Osteoblast (primary cell): Measurements from ENCODE around the gene TMEM9. TPM values are rescaled to one million over a fixed set of nuclear protein-coding genes. Genes with fewer than 3 reads are reported as not detected.

Source experiments
- DNase-seq: peaks from one replicate; pipeline ENCODE4 v3.0.0; 2011; ENCODE audit warnings: low spot score, mixed read lengths; ENCODE audit not compliant: insufficient read length; ENCODE audit errors: missing footprints
- H2AFZ ChIP-seq: 2 replicates; pipeline ENCODE4 v1.6.0; 2011; ENCODE audit warnings: mild to moderate bottlenecking, low read length
- H3K27ac ChIP-seq: 2 replicates; pipeline ENCODE4 v1.5.1; 2011; ENCODE audit warnings: mild to moderate bottlenecking, low read depth, low read length, moderate library complexity
- H3K27me3 ChIP-seq: 2 replicates; pipeline ENCODE4 v1.6.0; 2012; ENCODE audit warnings: mild to moderate bottlenecking, control low read depth, inconsistent platforms, low read length, moderate library complexity; ENCODE audit not compliant: insufficient read depth
- H3K36me3 ChIP-seq: 2 replicates; pipeline ENCODE4 v1.5.1; 2011; ENCODE audit warnings: mild to moderate bottlenecking, low read length, control low read depth, moderate library complexity; ENCODE audit not compliant: insufficient read depth
- H3K4me1 ChIP-seq: 2 replicates; pipeline ENCODE4 v1.5.1; 2011; ENCODE audit warnings: mild to moderate bottlenecking, low read length, control low read depth, moderate library complexity; ENCODE audit not compliant: insufficient read depth
- H3K4me2 ChIP-seq: 2 replicates; pipeline ENCODE4 v1.6.0; 2011; ENCODE audit warnings: mild to moderate bottlenecking, low read length; ENCODE audit not compliant: insufficient read depth
- H3K4me3 ChIP-seq: fragments of 200-600 bp; sonication (generic); 3 replicates; pipeline ENCODE4 v1.5.1; 2012; ENCODE audit warnings: mild to moderate bottlenecking, low read length, inconsistent platforms; ENCODE audit not compliant: insufficient read depth
- H3K79me2 ChIP-seq: 2 replicates; pipeline ENCODE4 v1.6.0; 2012; ENCODE audit warnings: mild to moderate bottlenecking, low read length, control low read depth, inconsistent platforms; ENCODE audit not compliant: insufficient read depth
- H3K9me3 ChIP-seq: 2 replicates; pipeline ENCODE4 v1.5.1; 2011; ENCODE audit warnings: low read depth, low read length, control low read depth
- H4K20me1 ChIP-seq: 2 replicates; pipeline ENCODE4 v1.6.0; 2012; ENCODE audit warnings: mild to moderate bottlenecking, low read length, control low read depth; ENCODE audit not compliant: insufficient read depth
- total RNA-seq: library from RNA; depleted of rRNA; stranded (reverse); fragments of >200 nt; gene quantifications from 2 replicates; pipeline ENCODE4 v1.2.3, GENCODE V29; 2012
- TF ChIP-seq, protein P1 (sequence below): IDR thresholded peaks from 2 replicates; pipeline ENCODE4 v1.5.1; 2011; ENCODE audit warnings: mild to moderate bottlenecking, low read depth, low read length, moderate library complexity; ENCODE audit errors: extremely low read depth

The TMEM9 gene
- total RNA-seq, 1 donor = 45.6 TPM

GRCh38 chr1:201183753-201184152 lies 29.5 kb upstream of the TMEM9 start:
- DNase-seq = no peak
- H3K4me2 ChIP-seq = no peak overlapping the region
- TF ChIP-seq, protein P1, sequence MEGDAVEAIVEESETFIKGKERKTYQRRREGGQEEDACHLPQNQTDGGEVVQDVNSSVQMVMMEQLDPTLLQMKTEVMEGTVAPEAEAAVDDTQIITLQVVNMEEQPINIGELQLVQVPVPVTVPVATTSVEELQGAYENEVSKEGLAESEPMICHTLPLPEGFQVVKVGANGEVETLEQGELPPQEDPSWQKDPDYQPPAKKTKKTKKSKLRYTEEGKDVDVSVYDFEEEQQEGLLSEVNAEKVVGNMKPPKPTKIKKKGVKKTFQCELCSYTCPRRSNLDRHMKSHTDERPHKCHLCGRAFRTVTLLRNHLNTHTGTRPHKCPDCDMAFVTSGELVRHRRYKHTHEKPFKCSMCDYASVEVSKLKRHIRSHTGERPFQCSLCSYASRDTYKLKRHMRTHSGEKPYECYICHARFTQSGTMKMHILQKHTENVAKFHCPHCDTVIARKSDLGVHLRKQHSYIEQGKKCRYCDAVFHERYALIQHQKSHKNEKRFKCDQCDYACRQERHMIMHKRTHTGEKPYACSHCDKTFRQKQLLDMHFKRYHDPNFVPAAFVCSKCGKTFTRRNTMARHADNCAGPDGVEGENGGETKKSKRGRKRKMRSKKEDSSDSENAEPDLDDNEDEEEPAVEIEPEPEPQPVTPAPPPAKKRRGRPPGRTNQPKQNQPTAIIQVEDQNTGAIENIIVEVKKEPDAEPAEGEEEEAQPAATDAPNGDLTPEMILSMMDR = no peak

DNA sequence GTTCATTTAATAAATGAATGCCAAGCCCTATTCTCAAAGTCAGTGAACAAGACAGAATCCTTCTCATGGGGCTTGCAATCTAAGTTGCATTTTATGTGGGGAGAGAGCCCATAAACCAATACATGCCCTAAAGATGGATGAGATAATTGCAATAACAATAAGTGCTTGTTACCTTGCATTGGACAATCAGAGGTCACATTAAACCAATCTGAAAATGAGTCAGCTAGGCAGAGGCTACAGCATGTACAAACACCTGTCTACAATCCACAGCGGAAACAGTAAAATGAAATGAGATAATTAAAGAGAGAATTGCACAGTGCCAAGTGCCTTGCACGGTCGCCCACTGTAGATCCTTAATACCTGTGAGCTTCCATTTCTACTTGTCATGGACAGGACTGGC lies 28.9 kb upstream of the TMEM9 start:
- Histone ChIP-seq H3K4me3 (no peak overlapping the region), H3K36me3 (no peaks in the 10 kb centered on the region), H3K27ac (no peak overlapping the region), H3K27me3 (peaks cover 34% of the 10 kb centered on the region), H3K79me2 (no peaks in the 10 kb centered on the region), H4K20me1 (no peaks in the 10 kb centered on the region), H3K4me1 (peaks cover 9% of the 10 kb centered on the region), H2AFZ (no peak overlapping the region), H3K9me3 (no peaks in the 10 kb centered on the region), H3K4me2 (no peak overlapping the region)
- no peak for DNase-seq
- TF ChIP-seq, protein P1 = no peak

More at GRCh38 chr1:201183753-201184152, 29.5 kb upstream of the TMEM9 start:
- H3K4me3 ChIP-seq = no peak overlapping the region
- H3K27ac ChIP-seq = no peak overlapping the region
- H3K27me3 ChIP-seq = peaks cover 33% of the 10 kb centered on the region
- H3K4me1 ChIP-seq = peaks cover 9% of the 10 kb centered on the region
- H3K79me2 ChIP-seq = no peaks in the 10 kb centered on the region
- H2AFZ ChIP-seq = no peak overlapping the region
- H4K20me1 ChIP-seq = no peaks in the 10 kb centered on the region
- H3K36me3 ChIP-seq = no peaks in the 10 kb centered on the region
- H3K9me3 ChIP-seq = no peaks in the 10 kb centered on the region

DNA sequence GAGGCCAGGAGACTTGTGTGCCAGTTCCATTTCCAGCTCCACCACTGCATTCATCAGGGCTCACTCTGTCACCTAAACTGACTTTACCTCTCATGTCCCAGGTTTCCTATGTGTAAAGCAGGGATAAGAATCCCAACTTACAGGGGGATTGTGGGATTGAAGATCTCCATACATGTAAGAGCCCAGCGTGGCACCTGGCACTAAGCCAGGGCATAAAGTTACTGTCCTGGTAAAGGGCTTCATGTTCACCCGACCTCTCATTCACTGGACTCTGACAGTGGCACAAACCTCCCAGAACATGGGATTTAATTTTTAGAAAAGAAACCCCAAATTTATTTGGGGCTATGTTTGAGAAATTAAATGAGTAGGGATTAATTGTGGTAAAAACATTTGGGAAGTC lies 27.5 kb upstream of the TMEM9 start:
- Histone ChIP-seq H3K79me2 (no peaks in the 10 kb centered on the region), H4K20me1 (no peaks in the 10 kb centered on the region), H3K4me1 (peaks cover 9% of the 10 kb centered on the region), H2AFZ (no peak overlapping the region), H3K36me3 (no peaks in the 10 kb centered on the region), H3K4me2 (no peak overlapping the region), H3K9me3 (no peaks in the 10 kb centered on the region), H3K4me3 (no peak overlapping the region), H3K27me3 (peaks cover 34% of the 10 kb centered on the region), H3K27ac (no peak overlapping the region)
- no peak for DNase-seq
- TF ChIP-seq, protein P1 = no peak

DNA sequence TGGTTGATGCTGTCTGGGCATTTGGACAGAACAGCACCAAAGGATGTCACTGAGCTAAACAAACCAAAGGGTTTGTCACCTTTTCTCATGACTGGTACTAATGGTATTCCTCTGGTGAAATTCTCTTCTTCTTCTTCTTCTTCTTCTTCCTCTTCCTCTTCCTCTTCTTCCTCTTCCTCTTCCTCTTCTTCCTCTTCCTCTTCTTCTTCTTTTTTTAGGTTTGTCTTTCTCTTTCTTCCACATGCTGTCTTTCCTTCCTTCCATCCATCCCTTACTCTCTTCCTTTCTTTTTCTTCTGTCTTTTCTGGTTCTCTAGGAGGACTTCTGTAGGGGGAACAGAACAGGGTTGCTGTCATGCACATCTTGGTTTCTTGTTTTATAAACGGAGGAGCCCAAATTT lies 27.0 kb upstream of the TMEM9 start:
- no peak overlapping the region for H3K4me2 ChIP-seq
- H3K4me1 ChIP-seq = peaks cover 9% of the 10 kb centered on the region
- H3K36me3 ChIP-seq = no peaks in the 10 kb centered on the region
- H4K20me1 ChIP-seq = no peaks in the 10 kb centered on the region
- TF ChIP-seq, protein P1 = no peak
- H3K27ac ChIP-seq = no peak overlapping the region
- no peak overlapping the region for H3K4me3 ChIP-seq
- H2AFZ ChIP-seq = no peak overlapping the region
- no peaks in the 10 kb centered on the region for H3K79me2 ChIP-seq
- DNase-seq = no peak
- H3K27me3 ChIP-seq = peaks cover 34% of the 10 kb centered on the region
- no peaks in the 10 kb centered on the region for H3K9me3 ChIP-seq
